NCI-H345 treated with DMSO at 0.1 percent for 48 hours (cell line): ENCODE results near the gene GLP2R.

ENCODE experiments used
- DNase-seq: peaks from one replicate; lab custom pipeline; 2025; ENCODE audit not compliant: unreplicated experiment; lab: John Stamatoyannopoulos, UW

Gene GLP2R

GRCh38 chr17:9897372-9897968 is 71.7 kb downstream of the GLP2R start:
- no peak for DNase-seq

GRCh38 chr17:9898812-9899211 is 73.1 kb downstream of the GLP2R start:
- no peak for DNase-seq

- no peak for DNase-seq
Observed at GRCh38 chr17:9899280-9900043, 73.7 kb downstream of the GLP2R start.

GRCh38 chr17:9900044-9900594 is 74.4 kb downstream of the GLP2R start:
- no peak for DNase-seq

- DNase-seq = no peak
Observed at GRCh38 chr17:9900784-9901183, 75.1 kb downstream of the GLP2R start.

GRCh38 chr17:9902120-9902519 is 76.4 kb downstream of the GLP2R start:
- no peak for DNase-seq

- DNase-seq = no peak
Observed at GRCh38 chr17:9904277-9905077, 78.8 kb downstream of the GLP2R start.

GRCh38 chr17:9905078-9905415 is 79.3 kb downstream of the GLP2R start, which contains the start of gene RCVRN:
RCVRN (minus strand) TSS chr17:9905271; CDS start chr17:9905180, 91 bp downstream.
- no peak for DNase-seq

- no peak for DNase-seq
Observed at GRCh38 chr17:9905902-9906301, 80.2 kb downstream of the GLP2R start.

- no peak for DNase-seq
Observed at GRCh38 chr17:9906616-9907015, 80.9 kb downstream of the GLP2R start.

GRCh38 chr17:9907131-9907530 is 81.4 kb downstream of the GLP2R start:
- no peak for DNase-seq

GRCh38 chr17:9907883-9908648 is 82.3 kb downstream of the GLP2R start:
- DNase-seq = no peak

- DNase-seq = no peak
Observed at GRCh38 chr17:9908649-9909042, 82.9 kb downstream of the GLP2R start.

GRCh38 chr17:9911089-9911488 is 85.4 kb downstream of the GLP2R start:
- no peak for DNase-seq

- no peak for DNase-seq
Observed at GRCh38 chr17:9912121-9913099, 86.7 kb downstream of the GLP2R start.

GRCh38 chr17:9913476-9913875 is 87.8 kb downstream of the GLP2R start:
- DNase-seq = no peak

GRCh38 chr17:9916108-9916507 is 90.4 kb downstream of the GLP2R start:
- DNase-seq = no peak

GRCh38 chr17:9917131-9917530 is 91.4 kb downstream of the GLP2R start:
- no peak for DNase-seq

GRCh38 chr17:9917801-9918200 is 92.1 kb downstream of the GLP2R start:
- no peak for DNase-seq

- DNase-seq = no peak
Observed at GRCh38 chr17:9918352-9918751, 92.6 kb downstream of the GLP2R start.
